K562 (cell line): ENCODE measurements around the gene G6PD. TPM values are rescaled to one million over a fixed set of nuclear protein-coding genes. Genes with fewer than 3 reads are reported as not detected.

Source experiments
- CHCHD3 ChIP-seq: fragments of 250-450 bp; sonication (Bioruptor Pico); IDR thresholded peaks from 2 replicates; pipeline ENCODE4 v2.1.2; 2022; ENCODE audit warnings: mild to moderate bottlenecking
- CREBBP ChIP-seq: IDR thresholded peaks from one replicate; pipeline ENCODE4 v1.6.1; 2012; ENCODE audit warnings: low read depth, mild to moderate bottlenecking, control low read depth, inconsistent platforms, low read length
- ETV5 ChIP-seq: sonication (generic); formaldehyde crosslinking; IDR thresholded peaks from 2 replicates; pipeline ENCODE4 v1.4.0; 2020; ENCODE audit warnings: low read depth, mild to moderate bottlenecking, missing genetic modification reagents
- FOXM1 ChIP-seq, 2 experiments: fragments of 450-650 bp in 1 of 2; sonication (generic) in 1 of 2; formaldehyde crosslinking in 1 of 2; IDR thresholded peaks; 2 replicates each; pipeline versions ENCODE4 v1.6.1 to v1.9.0; 2017 to 2022; ENCODE audit warnings: low read depth in 2 of 2, mild to moderate bottlenecking in 2 of 2, missing genetic modification reagents in 1 of 2, moderate library complexity in 1 of 2
- GABPA ChIP-seq: fragments of 200-800 bp; sonication (Bioruptor generic); conservative IDR thresholded peaks from 2 replicates; pipeline ENCODE4 v1.6.1; 2016; ENCODE audit warnings: low read depth, missing genetic modification characterization, missing compliant biosample characterization
- HCFC1 ChIP-seq: IDR thresholded peaks from 2 replicates; pipeline ENCODE4 v1.6.1; 2012; ENCODE audit warnings: low read depth, low read length, improper control_type of control experiment
- HNRNPUL1 ChIP-seq: fragments of 200-400 bp; formaldehyde crosslinking; IDR thresholded peaks from 2 replicates; pipeline ENCODE4 v1.6.1; 2017; ENCODE audit warnings: low read length
- ID3 ChIP-seq, 2 experiments: fragments of 250-450 bp in 1 of 2; fragments of 450-650 bp in 1 of 2; sonication (Bioruptor Pico) in 1 of 2; IDR thresholded peaks; 2 replicates each; pipeline versions ENCODE4 v1.6.1 to v1.8.0; 2016 to 2021; ENCODE audit warnings: mild to moderate bottlenecking in 2 of 2, moderate library complexity in 2 of 2, missing compliant biosample characterization in 1 of 2, missing genetic modification characterization in 1 of 2
- KDM4B ChIP-seq, 2 experiments: fragments of 450-650 bp in 1 of 2; sonication (generic) in 1 of 2; IDR thresholded peaks; 2 replicates each; pipeline ENCODE4 v1.6.1; 2016 to 2017; ENCODE audit warnings: borderline replicate concordance in 2 of 2, antibody characterized with exemption in 1 of 2, low read depth in 1 of 2, mild to moderate bottlenecking in 1 of 2
- KDM5B ChIP-seq: fragments of 200-600 bp; sonication (generic); IDR thresholded peaks from 2 replicates; pipeline ENCODE4 v1.6.1; 2012; ENCODE audit warnings: low read depth, mild to moderate bottlenecking, moderate library complexity, low read length, control low read depth, inconsistent platforms; ENCODE audit not compliant: insufficient replicate concordance
- KLF16 ChIP-seq: IDR thresholded peaks from 2 replicates; pipeline ENCODE4 v1.6.1; 2016; ENCODE audit warnings: antibody characterized with exemption
- NR3C1 ChIP-seq: sonication (generic); formaldehyde crosslinking; IDR thresholded peaks from 2 replicates; pipeline ENCODE4 v1.8.1; 2022; ENCODE audit warnings: missing genetic modification reagents
- OTX1 ChIP-seq: fragments of 450-650 bp; formaldehyde crosslinking; IDR thresholded peaks from 2 replicates; pipeline ENCODE4 v1.4.0; 2022; ENCODE audit warnings: mild to moderate bottlenecking
- SAFB2 ChIP-seq: fragments of 200-400 bp; formaldehyde crosslinking; IDR thresholded peaks from 2 replicates; pipeline ENCODE4 v1.6.1; 2018; ENCODE audit warnings: borderline replicate concordance, low read length, low read depth, moderate library complexity; ENCODE audit not compliant: severe bottlenecking
- SMAD3 ChIP-seq: fragments of 450-650 bp; formaldehyde crosslinking; conservative IDR thresholded peaks from 2 replicates; pipeline ENCODE4 v1.4.0; 2020; ENCODE audit warnings: mild to moderate bottlenecking
- SNIP1 ChIP-seq: fragments of 450-650 bp; IDR thresholded peaks from 2 replicates; pipeline ENCODE4 v1.7.1; 2017; ENCODE audit warnings: low read depth, mild to moderate bottlenecking
- YBX1 ChIP-seq: fragments of 450-650 bp; IDR thresholded peaks from 2 replicates; pipeline ENCODE4 v1.7.1; 2016; ENCODE audit warnings: mild to moderate bottlenecking
- ZNF232 ChIP-seq: sonication (generic); formaldehyde crosslinking; IDR thresholded peaks from 2 replicates; pipeline ENCODE4 v1.8.0; 2022; ENCODE audit warnings: mild to moderate bottlenecking, missing genetic modification reagents
- ZNF740 ChIP-seq, 3 experiments: fragments of 200-800 bp in 1 of 3; sonication (Bioruptor generic) in 1 of 3; sonication (generic) in 1 of 3; formaldehyde crosslinking in 1 of 3; IDR thresholded peaks; 2 replicates each; pipeline versions ENCODE4 v1.6.1 to v1.8.0; 2016 to 2022; ENCODE audit warnings: mild to moderate bottlenecking in 2 of 3, missing compliant biosample characterization in 2 of 3, missing genetic modification characterization in 2 of 3, missing genetic modification reagents in 1 of 3
- ZNF778 ChIP-seq: fragments of 450-650 bp; formaldehyde crosslinking; IDR thresholded peaks from 2 replicates; pipeline ENCODE4 v1.4.0; 2020; ENCODE audit warnings: mild to moderate bottlenecking, moderate library complexity
- polyA plus RNA-seq, 8 experiments: library from polyadenylated mRNA; depleted of rRNA in 4 of 8; stranded (reverse) in 5 of 8; unstranded in 3 of 8; fragments of >200 nt; fragmentation: Nextera tagmentation in 2 of 8; fragmentation: Illumina TruSeq in 1 of 8; extraction: Ambion mirVana in 2 of 8; extraction: Trizol in 1 of 8; gene quantifications; 2 replicates each; pipeline versions ENCODE4 v1.2.1 to v1.2.3, GENCODE V29; 2011 to 2014; ENCODE audit warnings: inconsistent platforms in 1 of 8, missing spikeins in 1 of 8
- total RNA-seq, 7 experiments: library from RNA; depleted of rRNA in 6 of 7; stranded (reverse); fragments of >200 nt in 6 of 7; fragmentation: Illumina TruSeq in 2 of 7; extraction: Trizol in 2 of 7; gene quantifications; 2 replicates each; pipeline versions ENCODE4 v1.2.1 to v1.2.3, GENCODE V29; 2011 to 2021; ENCODE audit warnings: low replicate concordance in 1 of 7
- TF ChIP-seq, protein P1 (sequence below): fragments of 200-800 bp; sonication (Bioruptor generic); IDR thresholded peaks from 2 replicates; pipeline ENCODE4 v1.6.1; 2016; ENCODE audit warnings: missing genetic modification characterization, missing compliant biosample characterization

The G6PD gene
- total and polyA plus RNA-seq, 9 of the 15 experiments (the other 6 are each of a cell fraction or from before 2014, with no cell fraction given): 2.9 to 222 (median 66.4) TPM

GRCh38 chrX:154490414-154491083 is 56.1 kb downstream of the G6PD start, which contains the start of gene SLC10A3 (continued):
- TF ChIP-seq, protein P1, sequence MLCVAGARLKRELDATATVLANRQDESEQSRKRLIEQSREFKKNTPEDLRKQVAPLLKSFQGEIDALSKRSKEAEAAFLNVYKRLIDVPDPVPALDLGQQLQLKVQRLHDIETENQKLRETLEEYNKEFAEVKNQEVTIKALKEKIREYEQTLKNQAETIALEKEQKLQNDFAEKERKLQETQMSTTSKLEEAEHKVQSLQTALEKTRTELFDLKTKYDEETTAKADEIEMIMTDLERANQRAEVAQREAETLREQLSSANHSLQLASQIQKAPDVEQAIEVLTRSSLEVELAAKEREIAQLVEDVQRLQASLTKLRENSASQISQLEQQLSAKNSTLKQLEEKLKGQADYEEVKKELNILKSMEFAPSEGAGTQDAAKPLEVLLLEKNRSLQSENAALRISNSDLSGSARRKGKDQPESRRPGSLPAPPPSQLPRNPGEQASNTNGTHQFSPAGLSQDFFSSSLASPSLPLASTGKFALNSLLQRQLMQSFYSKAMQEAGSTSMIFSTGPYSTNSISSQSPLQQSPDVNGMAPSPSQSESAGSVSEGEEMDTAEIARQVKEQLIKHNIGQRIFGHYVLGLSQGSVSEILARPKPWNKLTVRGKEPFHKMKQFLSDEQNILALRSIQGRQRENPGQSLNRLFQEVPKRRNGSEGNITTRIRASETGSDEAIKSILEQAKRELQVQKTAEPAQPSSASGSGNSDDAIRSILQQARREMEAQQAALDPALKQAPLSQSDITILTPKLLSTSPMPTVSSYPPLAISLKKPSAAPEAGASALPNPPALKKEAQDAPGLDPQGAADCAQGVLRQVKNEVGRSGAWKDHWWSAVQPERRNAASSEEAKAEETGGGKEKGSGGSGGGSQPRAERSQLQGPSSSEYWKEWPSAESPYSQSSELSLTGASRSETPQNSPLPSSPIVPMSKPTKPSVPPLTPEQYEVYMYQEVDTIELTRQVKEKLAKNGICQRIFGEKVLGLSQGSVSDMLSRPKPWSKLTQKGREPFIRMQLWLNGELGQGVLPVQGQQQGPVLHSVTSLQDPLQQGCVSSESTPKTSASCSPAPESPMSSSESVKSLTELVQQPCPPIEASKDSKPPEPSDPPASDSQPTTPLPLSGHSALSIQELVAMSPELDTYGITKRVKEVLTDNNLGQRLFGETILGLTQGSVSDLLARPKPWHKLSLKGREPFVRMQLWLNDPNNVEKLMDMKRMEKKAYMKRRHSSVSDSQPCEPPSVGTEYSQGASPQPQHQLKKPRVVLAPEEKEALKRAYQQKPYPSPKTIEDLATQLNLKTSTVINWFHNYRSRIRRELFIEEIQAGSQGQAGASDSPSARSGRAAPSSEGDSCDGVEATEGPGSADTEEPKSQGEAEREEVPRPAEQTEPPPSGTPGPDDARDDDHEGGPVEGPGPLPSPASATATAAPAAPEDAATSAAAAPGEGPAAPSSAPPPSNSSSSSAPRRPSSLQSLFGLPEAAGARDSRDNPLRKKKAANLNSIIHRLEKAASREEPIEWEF: no peak
- no peak for TF ChIP-seq SAFB2
- no peak for TF ChIP-seq FOXM1 (IDR thresholded peaks at IDR 0.05; ENCODE audit: low read depth)
- no peak; the same call in 1 of the 2 replicates for TF ChIP-seq FOXM1 (CRISPR knock-in tag; IDR thresholded peaks at IDR 0.05; ENCODE audit: low read depth)
- no peak for TF ChIP-seq NR3C1
- no peak for TF ChIP-seq CHCHD3 (CRISPR knock-in tag)
- TF ChIP-seq HNRNPUL1: no peak
- TF ChIP-seq KLF16: no peak
- no peak for TF ChIP-seq GABPA (tag)
- no peak for TF ChIP-seq HCFC1
- TF ChIP-seq OTX1: no peak
- TF ChIP-seq ZNF232 (CRISPR knock-in tag): no peak
- no peak for TF ChIP-seq YBX1
- TF ChIP-seq SMAD3 (CRISPR knock-in tag): no peak
- no peak for TF ChIP-seq SNIP1
- TF ChIP-seq ID3 (CRISPR knock-in tag; IDR thresholded peaks at IDR 0.05): no peak
- no peak for TF ChIP-seq ID3 (tag; IDR thresholded peaks at IDR 0.05)
- TF ChIP-seq ZNF740 (CRISPR knock-in tag; IDR thresholded peaks at IDR 0.05): peak; percentile 50
- peak in 1 of 2 experiments; percentile 35; a peak in 1 of 4 replicates for TF ChIP-seq ZNF740 (tag; IDR thresholded peaks at IDR 0.05)
- peak; percentile 83 for TF ChIP-seq KDM5B
- no peak for TF ChIP-seq KDM4B (IDR thresholded peaks at IDR 0.05; ENCODE audit: borderline replicate concordance in 2 of 2, low read depth in 1 of 2)
- peak; percentile 30; the same call in 1 of the 2 replicates for TF ChIP-seq ETV5
- no peak for TF ChIP-seq CREBBP
- TF ChIP-seq ZNF778 (CRISPR knock-in tag): no peak
